Psoas muscle (tissue), 8 donors: ENCODE measurements around the gene VPS39. TPM values are rescaled to one million over a fixed set of nuclear protein-coding genes. Genes with fewer than 3 reads are reported as not detected.

Experiments used
- ATAC-seq, 4 donors: fragments of 200-7000 bp; cut with Tn5 transposase; one replicate each; pipeline ENCODE4 v1.9.1; 2020; ENCODE audit warnings: moderate library complexity in 3 of 4, mild to moderate bottlenecking in 2 of 4
- DNase-seq, 2 donors: peaks; one replicate each; pipeline ENCODE4 v3.0.0-alpha.2; 2020
- H3K27ac ChIP-seq: fragments of 200-600 bp; one replicate; pipeline ENCODE4 v1.8.0; 2022
- H3K27me3 ChIP-seq, 3 donors: fragments of 200-600 bp in 1 of 3; one replicate each; pipeline versions ENCODE4 v1.6.1 to v1.8.0; 2013 to 2022; ENCODE audit warnings: low read length in 2 of 3, mild to moderate bottlenecking in 2 of 3, moderate library complexity in 1 of 3; ENCODE audit not compliant: insufficient read depth in 3 of 3
- H3K36me3 ChIP-seq, 2 donors: fragments of 200-600 bp in 1 of 2; one replicate each; pipeline versions ENCODE4 v1.6.1 to v1.8.0; 2013 to 2022; ENCODE audit warnings: low read depth in 1 of 2, mild to moderate bottlenecking in 1 of 2, moderate library complexity in 1 of 2; ENCODE audit not compliant: insufficient read depth in 1 of 2
- H3K4me1 ChIP-seq: fragments of 200-600 bp; one replicate; pipeline ENCODE4 v1.8.0; 2022
- H3K4me3 ChIP-seq: fragments of 200-600 bp; one replicate; pipeline ENCODE4 v1.8.0; 2022; ENCODE audit warnings: mild to moderate bottlenecking
- H3K9me3 ChIP-seq: fragments of 200-600 bp; one replicate; pipeline ENCODE4 v1.8.0; 2022
- WGBS, 3 donors: extraction: QIAGEN DNeasy Blood & Tissue Kit; methylation state at CpG; one replicate each; pipeline versions ENCODE4 v1.1.6 to v1.1.7; 2013; 5-methylcytosine and 5-hydroxymethylcytosine counted together
- intact Hi-C, 2 donors: fragments of 100-400 bp; cut with DNase I; formaldehyde crosslinking; loops; one replicate each; pipeline versions ENCODE4 v1.11.0 to v1.14.2; 2022
- polyA plus RNA-seq, 3 donors: library from polyadenylated mRNA; stranded (reverse); fragments of 200-250 nt; gene quantifications; one replicate each; pipeline ENCODE4 v1.2.3, GENCODE V29; 2013
- total RNA-seq, 4 donors: library from RNA; stranded (reverse); fragmentation: NEBNext Ultra II Directional in 2 of 4; extraction: Animal tissue kit (Norgen Biotek cat#: 25700) in 2 of 4; gene quantifications; one replicate each; pipeline versions ENCODE4 v1.2.1 to v1.2.4, GENCODE V29; 2021 to 2023
- TF ChIP-seq, protein P1 (sequence below): fragments of 200-600 bp; IDR thresholded peaks from one replicate; pipeline ENCODE4 v1.8.0; 2022; ENCODE audit warnings: antibody characterized with exemption
- donor health status: healthy with polysubstance abuse.
- donor health status: DM: no; HTN: no; CAD: no; lungs with moderate emphysema.
- donor health status: Bipolar disorder and iron deficiency.
- donor health status: healthy.
- donor health status: DM: yes; HTN: yes; CAD: no.
- donor health status: DM: no; HTN: no; CAD: no.
- donor health status: DM: no; HTN: no; CAD: no.
- donor health status: DM: yes; HTN: yes; CAD: no.

Gene VPS39
- total and polyA plus RNA-seq, 7 donors, result 15.2 to 47.8 (median 43.3) TPM

GRCh38 chr15:42138968-42139386 is 69.1 kb downstream of the VPS39 start:
- Histone ChIP-seq H3K27me3 (no peaks in the 10 kb centered on the region), H3K4me3 (no peak overlapping the region), H3K27ac (no peak overlapping the region), H3K36me3 (no peaks in the 10 kb centered on the region), H3K9me3 (no peaks in the 10 kb centered on the region), H3K4me1 (no peaks in the 10 kb centered on the region)
- ATAC-seq (no peak), DNase-seq (no peak)
- WGBS, 3 donors, result 55 to 70% (median 70%) methylated on average over 3 of the region's 3 CpGs
- intact Hi-C loops, result loop anchor here in 1 of 2 donors (10.0 kb wide), 1 partner anchor 154 kb away; no protein-coding TSS in a partner anchor
- TF ChIP-seq, protein P1, sequence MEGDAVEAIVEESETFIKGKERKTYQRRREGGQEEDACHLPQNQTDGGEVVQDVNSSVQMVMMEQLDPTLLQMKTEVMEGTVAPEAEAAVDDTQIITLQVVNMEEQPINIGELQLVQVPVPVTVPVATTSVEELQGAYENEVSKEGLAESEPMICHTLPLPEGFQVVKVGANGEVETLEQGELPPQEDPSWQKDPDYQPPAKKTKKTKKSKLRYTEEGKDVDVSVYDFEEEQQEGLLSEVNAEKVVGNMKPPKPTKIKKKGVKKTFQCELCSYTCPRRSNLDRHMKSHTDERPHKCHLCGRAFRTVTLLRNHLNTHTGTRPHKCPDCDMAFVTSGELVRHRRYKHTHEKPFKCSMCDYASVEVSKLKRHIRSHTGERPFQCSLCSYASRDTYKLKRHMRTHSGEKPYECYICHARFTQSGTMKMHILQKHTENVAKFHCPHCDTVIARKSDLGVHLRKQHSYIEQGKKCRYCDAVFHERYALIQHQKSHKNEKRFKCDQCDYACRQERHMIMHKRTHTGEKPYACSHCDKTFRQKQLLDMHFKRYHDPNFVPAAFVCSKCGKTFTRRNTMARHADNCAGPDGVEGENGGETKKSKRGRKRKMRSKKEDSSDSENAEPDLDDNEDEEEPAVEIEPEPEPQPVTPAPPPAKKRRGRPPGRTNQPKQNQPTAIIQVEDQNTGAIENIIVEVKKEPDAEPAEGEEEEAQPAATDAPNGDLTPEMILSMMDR, result no peak

GRCh38 chr15:42138411-42138810 is 69.7 kb downstream of the VPS39 start:
- Histone ChIP-seq H3K36me3 (no peaks in the 10 kb centered on the region), H3K9me3 (no peaks in the 10 kb centered on the region), H3K27ac (no peak overlapping the region), H3K4me3 (no peak overlapping the region), H3K27me3 (no peaks in the 10 kb centered on the region), H3K4me1 (no peaks in the 10 kb centered on the region)
- TF ChIP-seq, protein P1, result no peak
- WGBS, 3 donors, result 84 to 93% (median 91%) methylated on average over 4 of the region's 4 CpGs
- intact Hi-C loops, result loop anchor here in 1 of 2 donors (10.0 kb wide), 1 partner anchor 154 kb away; no protein-coding TSS in a partner anchor
- ATAC-seq (no peak), DNase-seq (no peak)

DNA sequence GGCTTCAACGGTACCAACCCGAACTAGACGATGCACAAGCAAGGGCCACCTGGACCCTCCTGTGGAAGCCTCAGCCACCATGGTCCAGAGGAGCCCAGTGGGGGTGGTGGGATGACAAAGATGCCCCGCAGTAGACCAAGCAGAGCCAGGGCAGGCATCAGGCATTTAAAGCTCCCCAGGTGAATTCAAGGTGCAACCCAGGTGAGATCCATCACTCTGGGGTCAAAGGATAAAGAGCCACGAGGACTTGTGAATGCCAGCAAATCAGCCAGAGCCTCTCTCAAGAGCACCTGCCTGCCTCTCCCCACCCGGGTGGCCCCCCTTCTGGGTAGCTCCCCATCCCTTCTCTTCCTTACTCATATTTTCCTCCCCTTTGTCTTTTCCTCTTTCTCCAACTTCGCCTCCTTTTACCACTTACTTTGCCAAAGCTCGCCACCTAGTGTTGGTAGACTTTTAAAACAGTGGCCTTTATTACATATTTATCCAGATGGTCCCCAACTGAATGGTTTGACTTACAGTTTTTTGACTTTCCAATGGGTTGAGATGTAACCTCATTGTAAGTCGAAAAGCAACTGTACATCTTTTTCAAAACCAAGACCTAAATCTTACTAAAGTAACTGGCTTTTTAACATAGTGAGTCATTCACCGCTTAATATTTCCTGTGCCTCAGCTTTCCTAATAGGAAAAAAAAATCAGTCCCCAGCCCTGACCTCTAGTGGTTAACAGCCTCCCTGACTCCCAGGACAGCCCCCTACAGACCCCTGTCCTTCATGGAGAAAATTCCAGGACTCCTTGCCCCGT is 70.4 kb downstream of the VPS39 start:
- 47 to 50% (median 49%) methylated on average over 11 of the region's 11 CpGs for WGBS, 3 donors
- no peaks in the 10 kb centered on the region for H3K36me3 ChIP-seq
- H3K4me1 ChIP-seq, result no peaks in the 10 kb centered on the region
- H3K27ac ChIP-seq, result no peak overlapping the region
- ATAC-seq (peak in 3 of 4 donors; percentile 36 to 58 (median 48)), DNase-seq (no peak)
- intact Hi-C loops, result loop anchor here in 1 of 2 donors (10.0 kb wide), 1 partner anchor 153 kb away; no protein-coding TSS in a partner anchor
- TF ChIP-seq, protein P1, result peak; percentile 53
- no peaks in the 10 kb centered on the region for H3K27me3 ChIP-seq
- no peak overlapping the region for H3K4me3 ChIP-seq
- no peaks in the 10 kb centered on the region for H3K9me3 ChIP-seq

GRCh38 chr15:42136513-42136912 is 71.6 kb downstream of the VPS39 start:
- intact Hi-C loops, result loop anchor here in 1 of 2 donors (10.0 kb wide), 1 partner anchor 152 kb away; no protein-coding TSS in a partner anchor
- Histone ChIP-seq H3K27me3 (no peaks in the 10 kb centered on the region), H3K4me3 (no peak overlapping the region), H3K27ac (no peak overlapping the region), H3K36me3 (no peaks in the 10 kb centered on the region), H3K9me3 (no peaks in the 10 kb centered on the region), H3K4me1 (no peaks in the 10 kb centered on the region)
- TF ChIP-seq, protein P1, result no peak
- DNase-seq (no peak), ATAC-seq (no peak)
- 88 to 93% (median 91%) methylated on average over 11 of the region's 11 CpGs for WGBS, 3 donors
